HG03571 (cell line): ENCODE measurements around the gene RHBDF2.
"Not testable (repeated sequence)": the region's sequence is repeated elsewhere in the genome, so short reads cannot be mapped to it uniquely, and the experiment has no call there.

Source experiments
- ATAC-seq: cut with Tn5 transposase; IDR thresholded peaks from one replicate; pipeline ENCODE4 v1.9.1; 2021; ENCODE audit not compliant: unreplicated experiment

The RHBDF2 gene

GRCh38 chr17:76538281-76538931 is 37.2 kb upstream of the RHBDF2 start:
- ATAC-seq, result no peak

GRCh38 chr17:76537578-76538280 is 36.5 kb upstream of the RHBDF2 start, which contains the start of gene CYGB:
Gene CYGB (minus strand): TSS chr17:76537709. CDS start chr17:76537542, 167 bp downstream.
- ATAC-seq, result no peak

- no peak for ATAC-seq
Observed at GRCh38 chr17:76537288-76537577, 36.0 kb upstream of the RHBDF2 start.

DNA sequence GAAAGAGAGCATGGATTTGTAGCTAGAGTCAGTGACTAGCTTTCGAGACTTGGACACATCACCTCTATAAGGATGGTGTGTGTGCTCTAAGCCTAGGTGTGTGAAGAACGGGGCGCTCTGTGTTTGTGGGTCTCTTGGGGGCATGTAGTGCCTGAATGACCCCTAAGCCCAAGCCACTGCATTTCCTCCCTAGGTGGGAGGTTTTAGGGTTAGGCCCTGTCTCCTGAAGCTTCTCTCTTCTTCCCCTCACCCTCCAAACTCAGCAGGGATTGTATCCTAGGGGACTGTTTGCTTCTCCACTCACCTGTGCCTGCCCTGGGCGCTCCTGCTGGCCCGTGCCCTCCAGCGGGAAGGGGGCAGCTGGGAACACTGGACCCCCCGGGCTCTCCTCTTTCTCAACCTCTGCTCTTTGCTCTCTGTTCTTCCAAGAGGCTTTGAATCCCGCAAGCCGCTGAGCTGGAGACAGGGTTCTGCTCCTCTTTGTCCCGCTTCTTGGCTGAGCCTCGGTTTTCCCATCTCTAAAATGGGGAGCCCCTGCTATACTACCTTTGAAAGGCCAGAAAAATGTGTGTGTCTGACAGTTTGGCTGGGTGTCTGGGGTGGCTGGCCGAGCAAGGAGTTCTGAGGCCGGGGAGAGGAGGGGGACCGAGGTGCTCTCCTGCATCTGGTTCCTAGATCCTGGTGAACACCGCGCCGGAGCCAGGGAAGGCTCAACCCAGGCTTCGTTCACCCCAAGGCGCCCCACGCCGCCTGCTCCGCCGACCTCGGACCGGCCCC is 35.5 kb upstream of the RHBDF2 start:
- no peak for ATAC-seq

- no peak for ATAC-seq
Observed at GRCh38 chr17:76535788-76536510, 34.7 kb upstream of the RHBDF2 start.

- no peak for ATAC-seq
Observed at GRCh38 chr17:76534831-76535732, 33.9 kb upstream of the RHBDF2 start.

GRCh38 chr17:76533640-76534359 is 32.6 kb upstream of the RHBDF2 start:
- not testable (repeated sequence) for ATAC-seq

DNA sequence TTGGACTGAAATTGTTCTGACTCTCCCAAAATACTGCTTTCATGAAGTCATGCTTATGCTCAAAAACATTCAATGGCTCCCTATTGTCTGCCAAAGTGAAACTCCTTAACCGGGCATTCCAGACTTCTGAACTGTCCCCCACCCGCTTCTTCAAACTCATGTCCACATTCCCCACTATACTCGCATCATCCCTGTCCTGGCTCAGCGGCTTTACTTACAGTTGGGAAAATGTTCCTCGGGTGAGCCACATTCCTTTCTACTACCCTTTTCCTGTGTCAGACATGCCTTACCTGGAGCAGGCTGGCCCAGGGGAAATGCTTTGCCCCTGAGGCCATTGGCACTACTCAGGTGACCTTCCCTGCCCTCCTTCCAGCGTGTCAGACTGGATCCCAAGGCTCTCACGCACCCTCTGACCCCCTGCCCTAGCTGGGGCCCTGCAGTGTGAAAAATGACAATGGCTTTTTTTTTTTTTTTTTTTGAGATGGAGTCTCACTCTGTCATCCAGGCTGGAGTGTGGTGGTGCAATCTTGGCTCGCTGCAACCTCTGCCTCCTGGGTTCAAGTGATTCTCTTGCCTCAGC is 30.9 kb upstream of the RHBDF2 start:
- ATAC-seq, result no peak

DNA sequence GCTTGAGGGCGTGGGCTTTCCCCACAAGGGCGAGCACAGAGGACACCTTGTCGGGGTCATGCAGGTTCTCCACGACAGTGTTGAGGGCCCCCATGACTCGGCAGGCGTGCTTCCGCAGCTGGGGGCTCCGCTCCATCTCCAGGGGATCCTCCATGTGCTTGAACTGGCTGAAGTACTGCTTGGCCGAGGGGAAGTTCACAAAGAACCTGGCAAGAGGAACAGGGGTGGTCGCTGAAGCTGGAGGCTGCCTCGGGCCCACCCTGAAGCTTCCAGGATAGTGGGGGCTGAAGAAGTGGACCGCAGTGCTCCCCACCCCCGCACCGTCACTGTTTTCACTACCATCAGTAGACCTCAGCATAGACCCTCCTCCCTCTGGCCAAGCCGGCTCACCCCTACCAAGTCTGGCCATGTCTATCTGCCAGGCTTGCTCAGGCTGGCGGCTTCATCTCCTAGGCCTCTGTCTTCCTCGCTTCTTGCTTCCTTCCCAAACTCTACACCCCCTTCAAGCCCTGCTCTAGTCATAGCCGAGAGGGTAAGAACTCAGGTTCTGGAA is 30.3 kb upstream of the RHBDF2 start:
- ATAC-seq, result no peak

GRCh38 chr17:76530811-76531485 is 29.7 kb upstream of the RHBDF2 start:
- no peak for ATAC-seq

- ATAC-seq, result no peak
Observed at GRCh38 chr17:76530095-76530723, 29.0 kb upstream of the RHBDF2 start.

DNA sequence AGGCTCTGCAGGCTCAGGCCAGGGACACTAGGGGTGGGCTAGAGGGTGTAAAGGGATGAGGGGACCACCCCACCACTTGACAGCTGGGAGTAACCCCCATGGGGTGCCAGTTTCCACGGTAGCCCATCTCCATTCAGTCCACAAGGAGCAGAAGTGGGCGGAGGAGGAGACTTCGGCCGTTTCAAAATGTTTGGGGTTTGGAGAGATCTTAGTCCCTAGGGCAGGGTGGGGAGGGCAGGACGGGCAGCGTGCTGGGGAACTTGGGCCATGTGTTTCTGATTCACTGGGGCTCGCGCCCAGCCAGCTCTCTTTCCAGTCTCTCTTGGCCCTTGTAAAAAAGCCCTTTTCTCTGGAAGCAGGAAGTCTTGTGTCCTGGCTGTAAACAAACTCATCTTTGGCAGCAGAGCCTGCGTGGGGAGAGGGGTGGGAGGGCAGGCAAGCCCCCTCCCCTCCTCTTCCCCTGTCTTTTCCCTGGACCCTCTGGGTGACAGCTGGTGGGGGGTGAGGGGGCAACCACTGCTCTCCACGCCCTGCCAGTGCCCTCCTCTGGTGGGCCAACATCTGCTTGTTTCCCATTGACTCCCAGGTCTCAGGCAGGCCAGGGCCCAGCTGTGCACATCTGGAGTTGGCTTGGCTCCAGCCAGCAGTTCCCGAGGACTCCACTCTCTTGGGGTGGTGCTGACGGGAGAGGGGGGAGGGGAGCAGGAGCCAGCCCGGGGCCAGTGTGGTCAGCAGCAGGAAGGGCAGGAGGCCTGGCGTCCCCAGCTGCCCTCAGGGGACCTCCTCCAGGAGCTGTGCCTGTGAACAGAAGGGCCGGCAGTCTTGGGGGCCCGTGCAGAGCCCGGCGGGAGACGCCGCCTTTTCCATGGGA is 28.2 kb upstream of the RHBDF2 start:
- no peak for ATAC-seq

DNA sequence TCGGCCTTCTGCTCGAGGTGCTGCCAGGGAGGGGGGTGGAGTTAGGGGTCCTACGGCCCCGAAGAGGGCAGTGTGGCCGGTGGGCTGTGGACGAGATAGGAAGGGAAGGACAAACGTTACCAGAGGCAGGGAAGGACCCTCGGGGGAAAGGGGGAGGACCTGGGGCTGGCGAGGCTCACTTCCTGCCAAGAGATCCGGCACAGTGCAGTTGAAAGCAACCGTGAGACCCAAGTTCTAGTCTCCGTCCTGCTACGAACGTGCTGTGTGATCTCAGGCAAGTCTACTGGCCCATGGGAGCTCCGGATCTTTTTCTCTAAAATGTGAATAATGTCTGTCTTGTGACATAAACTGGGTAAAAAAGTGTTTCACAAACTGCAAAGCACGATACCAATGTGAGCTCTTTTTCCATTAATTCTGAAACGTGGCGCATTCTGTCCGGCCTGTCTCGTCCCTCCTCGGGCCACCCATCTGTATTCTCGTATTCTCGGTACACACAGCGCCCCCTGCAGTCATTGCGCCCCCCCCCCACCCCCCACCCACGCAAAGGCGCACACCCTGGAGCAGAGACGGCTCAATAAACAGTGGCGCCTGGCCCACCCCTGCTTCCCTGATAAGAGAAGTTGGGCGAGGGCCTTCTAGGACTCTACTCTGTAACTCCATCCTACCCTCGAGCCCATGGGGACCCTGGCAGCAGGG is 27.5 kb upstream of the RHBDF2 start:
- no peak for ATAC-seq

GRCh38 chr17:76528156-76528527 is 26.9 kb upstream of the RHBDF2 start:
- ATAC-seq, result peak; percentile 59

GRCh38 chr17:76527430-76528111 is 26.3 kb upstream of the RHBDF2 start:
- peak; percentile 53 for ATAC-seq

GRCh38 chr17:76527016-76527415 is 25.8 kb upstream of the RHBDF2 start:
- not testable (repeated sequence) for ATAC-seq
